Hindlimb muscle (tissue), 1 donor: ENCODE data around the gene ATP6V1G3. TPM values are rescaled to one million over a fixed set of nuclear protein-coding genes. Genes with fewer than 3 reads are reported as not detected.
"Not testable (repeated sequence)": the region's sequence is repeated elsewhere in the genome, so short reads cannot be mapped to it uniquely, and the experiment has no call there.

Experiments
- DNase-seq: peaks from one replicate; pipeline ENCODE4 v3.0.0-alpha.2; 2013
- polyA plus RNA-seq: library from polyadenylated mRNA; unstranded; fragments of 120-200 nt; gene quantifications from one replicate; pipeline ENCODE4 v1.2.1, GENCODE V29; 2013; ENCODE audit not compliant: insufficient read length

Gene ATP6V1G3
- polyA plus RNA-seq, result not detected

GRCh38 chr1:198540580-198540979 lies at the start of gene ATP6V1G3:
ATP6V1G3 (minus strand) TSS chr1:198540680; CDS start chr1:198540650, 30 bp downstream.
- DNase-seq, result no peak

- DNase-seq, result no peak
These were observed 48.4 kb upstream of the ATP6V1G3 start for GRCh38 chr1:198588845-198589244.

- no peak for DNase-seq
These were observed 43.7 kb upstream of the ATP6V1G3 start for GRCh38 chr1:198584163-198584562.

GRCh38 chr1:198583209-198583802 lies 42.8 kb upstream of the ATP6V1G3 start:
- not testable (repeated sequence) for DNase-seq

- no peak for DNase-seq
These were observed 37.0 kb upstream of the ATP6V1G3 start for GRCh38 chr1:198577444-198577843.

GRCh38 chr1:198575798-198576641 lies 35.5 kb upstream of the ATP6V1G3 start:
- no peak for DNase-seq

GRCh38 chr1:198575292-198575691 lies 34.8 kb upstream of the ATP6V1G3 start:
- no peak for DNase-seq

GRCh38 chr1:198574325-198574724 lies 33.8 kb upstream of the ATP6V1G3 start:
- no peak for DNase-seq

GRCh38 chr1:198564716-198565115 lies 24.2 kb upstream of the ATP6V1G3 start:
- DNase-seq, result no peak

- no peak for DNase-seq
These were observed 23.7 kb upstream of the ATP6V1G3 start for GRCh38 chr1:198564157-198564556.

GRCh38 chr1:198563583-198563982 lies 23.1 kb upstream of the ATP6V1G3 start:
- no peak for DNase-seq

- DNase-seq, result no peak
These were observed 19.7 kb upstream of the ATP6V1G3 start for GRCh38 chr1:198560161-198560560.

GRCh38 chr1:198559362-198559761 lies 18.9 kb upstream of the ATP6V1G3 start:
- DNase-seq, result no peak

- no peak for DNase-seq
These were observed 17.9 kb upstream of the ATP6V1G3 start for GRCh38 chr1:198558402-198558801.

GRCh38 chr1:198556971-198557370 lies 16.5 kb upstream of the ATP6V1G3 start:
- DNase-seq, result peak; percentile 14

GRCh38 chr1:198552668-198553416 lies 12.4 kb upstream of the ATP6V1G3 start:
- no peak for DNase-seq

GRCh38 chr1:198550941-198551524 lies 10.6 kb upstream of the ATP6V1G3 start:
- DNase-seq, result no peak

- DNase-seq, result no peak
These were observed 9.4 kb upstream of the ATP6V1G3 start for GRCh38 chr1:198549866-198550265.

GRCh38 chr1:198548890-198549289 lies 8.4 kb upstream of the ATP6V1G3 start:
- DNase-seq, result no peak

- no peak for DNase-seq
These were observed 4.7 kb upstream of the ATP6V1G3 start for GRCh38 chr1:198545156-198545555.

- no peak for DNase-seq
These were observed 3.8 kb upstream of the ATP6V1G3 start for GRCh38 chr1:198544265-198544664.

- DNase-seq, result no peak
These were observed 3.3 kb upstream of the ATP6V1G3 start for GRCh38 chr1:198543670-198544260.
